Measurements from ENCODE around the gene TDRD12.

Gene TDRD12

GRCh38 chr19:32719611-32720059 lies at the start of gene TDRD12:
TDRD12 (plus strand) TSS chr19:32719767; CDS start chr19:32720073, 306 bp downstream.
- no peak for DNase-seq (ENCODE audit: low spot score)

- no peak for DNase-seq (ENCODE audit: low spot score)
Observed at GRCh38 chr19:32671883-32672593, 47.5 kb upstream of the TDRD12 start.

- DNase-seq (ENCODE audit: low spot score): no peak
Observed at GRCh38 chr19:32672841-32673240, 46.7 kb upstream of the TDRD12 start.

- DNase-seq (ENCODE audit: low spot score): no peak
Observed at GRCh38 chr19:32673573-32673972, 46.0 kb upstream of the TDRD12 start.

GRCh38 chr19:32674153-32674930 lies 45.2 kb upstream of the TDRD12 start:
- peak; percentile 18 for DNase-seq (ENCODE audit: low spot score)

- peak; percentile 99 for DNase-seq (ENCODE audit: low spot score)
Observed at GRCh38 chr19:32674931-32675719, 44.4 kb upstream of the TDRD12 start, which contains the start of gene ANKRD27. ANKRD27 (minus strand) TSS chr19:32675180; CDS start chr19:32659015, 16,165 bp downstream.

- peak; percentile 77 for DNase-seq (ENCODE audit: low spot score)
Observed at GRCh38 chr19:32675720-32676185, 43.8 kb upstream of the TDRD12 start, which contains the start of gene RGS9BP. RGS9BP (plus strand) TSS chr19:32675848; CDS start chr19:32676264, 416 bp downstream.

GRCh38 chr19:32676186-32676894 lies 43.2 kb upstream of the TDRD12 start:
- DNase-seq (ENCODE audit: low spot score): peak; percentile 59

- DNase-seq (ENCODE audit: low spot score): no peak
Observed at GRCh38 chr19:32676895-32677359, 42.6 kb upstream of the TDRD12 start.

- no peak for DNase-seq (ENCODE audit: low spot score)
Observed at GRCh38 chr19:32677657-32678056, 41.9 kb upstream of the TDRD12 start.

- DNase-seq (ENCODE audit: low spot score): no peak
Observed at GRCh38 chr19:32680986-32681385, 38.6 kb upstream of the TDRD12 start.

- DNase-seq (ENCODE audit: low spot score): no peak
Observed at GRCh38 chr19:32682317-32682716, 37.2 kb upstream of the TDRD12 start.

GRCh38 chr19:32686847-32687475 lies 32.6 kb upstream of the TDRD12 start:
- DNase-seq (ENCODE audit: low spot score): no peak

GRCh38 chr19:32687681-32688080 lies 31.9 kb upstream of the TDRD12 start:
- DNase-seq (ENCODE audit: low spot score): no peak

GRCh38 chr19:32688311-32688710 lies 31.3 kb upstream of the TDRD12 start:
- no peak for DNase-seq (ENCODE audit: low spot score)

GRCh38 chr19:32691291-32691951 lies 28.1 kb upstream of the TDRD12 start, which contains the start of gene NUDT19:
NUDT19 (plus strand) TSS chr19:32691821; CDS start chr19:32691961, 140 bp downstream.
- DNase-seq (ENCODE audit: low spot score): peak; percentile 94

- DNase-seq (ENCODE audit: low spot score): peak; percentile 73
Observed at GRCh38 chr19:32691952-32692726, 27.4 kb upstream of the TDRD12 start.

- peak; percentile 15 for DNase-seq (ENCODE audit: low spot score)
Observed at GRCh38 chr19:32692727-32693061, 26.9 kb upstream of the TDRD12 start.

All from SW480 (cell line).